A549 treated with AZD9567 at 1 μM for 4 hours (cell line): ENCODE measurements around the gene DIS3L2. TPM values are rescaled to one million over a fixed set of nuclear protein-coding genes. Genes with fewer than 3 reads are reported as not detected.

Source experiments
- total RNA-seq: library from RNA; stranded (reverse); fragments of 200-300 nt; extraction: Qiagen RNA extraction; gene quantifications from 5 replicates; pipeline ENCODE4 v1.2.3, GENCODE V29; 2022; ENCODE audit not compliant: insufficient read depth

The DIS3L2 gene
- 12.4 to 17.3 TPM (median 13.9 TPM) in 5 replicates for total RNA-seq

GRCh38 chr2:231961349-231962166 lies at the start of gene DIS3L2:
Gene DIS3L2 (plus strand): TSS chr2:231961713. CDS start chr2:232014928, 53,215 bp downstream.

GRCh38 chr2:231926180-231926741 lies 35.3 kb upstream of the DIS3L2 start, which contains the start of gene NPPC:
Gene NPPC (minus strand): TSS chr2:231926396. CDS start chr2:231926249, 147 bp downstream.

GRCh38 chr2:232378735-232379151 lies 417.2 kb downstream of the DIS3L2 start, which contains the start of gene ALPP:
Gene ALPP (plus strand): TSS chr2:232378751. CDS start chr2:232378803, 52 bp downstream.

Other genes with a start within 250 kb of the DIS3L2 start
- gene PDE6D, start 180.4 kb upstream of the DIS3L2 start, total RNA-seq, result 20.7 to 29.7 TPM (median 24.7 TPM) in 5 replicates
- gene COPS7B, start 175.3 kb upstream of the DIS3L2 start, total RNA-seq, result 25.3 to 39.3 TPM (median 38.6 TPM) in 5 replicates
- 0.27 to 0.60 TPM (median 0.37 TPM) in 4 of 5 replicates, not detected in the other for gene NPPC, start 35.3 kb upstream of the DIS3L2 start, total RNA-seq